MCF 10A (cell line): Measurements from ENCODE around the gene PIK3C2G. TPM values are rescaled to one million over a fixed set of nuclear protein-coding genes. Genes with fewer than 3 reads are reported as not detected.

Experiments used
- BruUV-seq: library from RNA; stranded (reverse); fragments of 400-500 nt; replicated peaks from 2 replicates; lab custom pipeline; 2021; lab: Mats Ljungman, UMichigan
- CTCF ChIA-PET: fragments of 300-600 bp; sonication (Branson Sonifier 250); formaldehyde crosslinking; extraction: SDS; loops from one replicate; lab custom pipeline; 2021; ENCODE audit warnings: antibody characterized with exemption, inconsistent platforms; lab: Yijun Ruan, JAX
- POLR2A ChIA-PET: fragments of 300-600, 350-650 bp; sonication (Branson Sonifier 250); formaldehyde crosslinking; extraction: SDS; loops from one replicate; lab custom pipeline; 2020; ENCODE audit warnings: antibody characterized with exemption, inconsistent platforms; lab: Yijun Ruan, JAX
- DNase-seq: peaks from one replicate; pipeline ENCODE4 v3.0.0-alpha.2; 2018; ENCODE audit not compliant: unreplicated experiment
- H3K27ac Mint-ChIP-seq: one replicate; pipeline ENCODE4 v1.8.0; 2022; ENCODE audit warnings: mild to moderate bottlenecking, low read depth, mixed read lengths; ENCODE audit not compliant: unreplicated experiment
- H3K27me3 Mint-ChIP-seq: one replicate; pipeline ENCODE4 v1.8.0; 2022; ENCODE audit warnings: mixed read lengths; ENCODE audit not compliant: insufficient read depth, unreplicated experiment
- H3K36me3 Mint-ChIP-seq: one replicate; pipeline ENCODE4 v1.8.0; 2022; ENCODE audit warnings: mild to moderate bottlenecking, moderate library complexity, mixed read lengths; ENCODE audit not compliant: insufficient read depth, unreplicated experiment
- H3K4me1 Mint-ChIP-seq: one replicate; pipeline ENCODE4 v1.8.0; 2022; ENCODE audit warnings: mixed read lengths; ENCODE audit not compliant: insufficient read depth, unreplicated experiment
- H3K4me3 Mint-ChIP-seq: one replicate; pipeline ENCODE4 v1.8.0; 2022; ENCODE audit warnings: mild to moderate bottlenecking, moderate library complexity, mixed read lengths; ENCODE audit not compliant: unreplicated experiment
- H3K9me3 Mint-ChIP-seq: one replicate; pipeline ENCODE4 v1.8.0; 2022; ENCODE audit warnings: mixed read lengths; ENCODE audit not compliant: unreplicated experiment
- intact Hi-C: fragments of 100-400 bp; cut with micrococcal nuclease; formaldehyde crosslinking; loops from 2 replicates; pipeline ENCODE4 v1.14.1; 2022
- total RNA-seq: library from RNA; stranded (reverse); gene quantifications from 2 replicates; pipeline ENCODE4 v1.2.3, GENCODE V29; 2022
- TF ChIP-seq, protein P1 (sequence below): fragments of 200-600 bp; IDR thresholded peaks from one replicate; pipeline ENCODE4 v1.8.0; 2022; ENCODE audit warnings: antibody characterized with exemption, mild to moderate bottlenecking; ENCODE audit not compliant: unreplicated experiment

PIK3C2G gene
- total RNA-seq, 1 experiment from 2014 or later, result 10.6 TPM

DNA sequence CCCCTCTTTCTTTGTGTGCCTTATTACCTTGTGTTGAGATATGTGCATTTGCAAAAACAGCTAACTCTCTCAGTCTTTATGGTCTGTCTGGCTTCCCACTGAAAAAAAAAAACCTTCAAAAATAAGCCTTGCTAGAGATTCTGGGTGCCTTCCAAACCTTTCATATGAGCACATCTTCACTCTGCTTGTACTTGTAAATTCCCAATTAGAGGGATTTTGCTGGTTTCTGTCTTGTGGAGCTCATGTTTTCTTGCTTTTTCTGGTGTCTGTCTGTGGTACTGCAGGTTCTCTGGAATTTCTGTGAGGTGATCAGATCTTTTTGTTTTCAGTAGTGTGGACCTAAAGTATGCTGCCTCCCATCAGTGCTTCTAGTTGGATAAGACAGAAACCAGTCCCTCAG, 100.1 kb downstream of the PIK3C2G start:
- TF ChIP-seq, protein P1, sequence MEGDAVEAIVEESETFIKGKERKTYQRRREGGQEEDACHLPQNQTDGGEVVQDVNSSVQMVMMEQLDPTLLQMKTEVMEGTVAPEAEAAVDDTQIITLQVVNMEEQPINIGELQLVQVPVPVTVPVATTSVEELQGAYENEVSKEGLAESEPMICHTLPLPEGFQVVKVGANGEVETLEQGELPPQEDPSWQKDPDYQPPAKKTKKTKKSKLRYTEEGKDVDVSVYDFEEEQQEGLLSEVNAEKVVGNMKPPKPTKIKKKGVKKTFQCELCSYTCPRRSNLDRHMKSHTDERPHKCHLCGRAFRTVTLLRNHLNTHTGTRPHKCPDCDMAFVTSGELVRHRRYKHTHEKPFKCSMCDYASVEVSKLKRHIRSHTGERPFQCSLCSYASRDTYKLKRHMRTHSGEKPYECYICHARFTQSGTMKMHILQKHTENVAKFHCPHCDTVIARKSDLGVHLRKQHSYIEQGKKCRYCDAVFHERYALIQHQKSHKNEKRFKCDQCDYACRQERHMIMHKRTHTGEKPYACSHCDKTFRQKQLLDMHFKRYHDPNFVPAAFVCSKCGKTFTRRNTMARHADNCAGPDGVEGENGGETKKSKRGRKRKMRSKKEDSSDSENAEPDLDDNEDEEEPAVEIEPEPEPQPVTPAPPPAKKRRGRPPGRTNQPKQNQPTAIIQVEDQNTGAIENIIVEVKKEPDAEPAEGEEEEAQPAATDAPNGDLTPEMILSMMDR, result no peak
- Mint-ChIP-seq H3K27ac (no peak overlapping the region), H3K9me3 (peaks cover 14% of the 10 kb centered on the region), H3K4me1 (no peaks in the 10 kb centered on the region), H3K4me3 (no peak overlapping the region), H3K27me3 (no peaks in the 10 kb centered on the region), H3K36me3 (peaks cover 15% of the 10 kb centered on the region)
- no peak for DNase-seq
- intact Hi-C loops, result no loop called here
- POLR2A ChIA-PET, result no interaction called here
- CTCF ChIA-PET, result interaction anchor here (0.6 kb wide), 2 partner anchors 44 to 632 kb away, joined by 3 read pairs; no protein-coding TSS in a partner anchor
- no TSS peak for BruUV-seq

DNA sequence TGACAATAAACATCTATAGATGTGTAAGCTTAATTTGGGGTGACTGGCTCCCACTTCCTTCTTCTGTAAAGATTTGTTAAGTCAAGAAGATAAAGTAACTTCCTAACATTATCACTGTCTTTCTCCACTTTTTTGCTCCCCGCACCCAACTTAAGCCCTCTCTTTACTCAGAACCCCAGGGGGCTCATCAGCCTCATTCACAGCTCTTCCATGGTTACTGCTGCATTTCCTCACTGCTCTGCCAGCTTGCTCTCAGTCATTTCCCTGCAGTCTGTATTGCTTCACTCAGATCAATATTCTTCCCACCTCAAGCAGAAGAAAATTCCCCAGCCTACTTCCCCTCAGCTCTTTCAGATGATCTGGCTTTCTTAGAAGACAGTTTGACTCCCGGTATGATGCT, 102.0 kb downstream of the PIK3C2G start:
- Mint-ChIP-seq H3K4me3 (no peak overlapping the region), H3K9me3 (peaks cover 14% of the 10 kb centered on the region), H3K36me3 (peaks cover 15% of the 10 kb centered on the region), H3K27me3 (no peaks in the 10 kb centered on the region), H3K27ac (no peak overlapping the region), H3K4me1 (no peaks in the 10 kb centered on the region)
- no peak for DNase-seq
- POLR2A ChIA-PET, result no interaction called here
- intact Hi-C loops, result no loop called here
- TF ChIP-seq, protein P1, result no peak
- no TSS peak for BruUV-seq
- CTCF ChIA-PET, result no interaction called here

DNA sequence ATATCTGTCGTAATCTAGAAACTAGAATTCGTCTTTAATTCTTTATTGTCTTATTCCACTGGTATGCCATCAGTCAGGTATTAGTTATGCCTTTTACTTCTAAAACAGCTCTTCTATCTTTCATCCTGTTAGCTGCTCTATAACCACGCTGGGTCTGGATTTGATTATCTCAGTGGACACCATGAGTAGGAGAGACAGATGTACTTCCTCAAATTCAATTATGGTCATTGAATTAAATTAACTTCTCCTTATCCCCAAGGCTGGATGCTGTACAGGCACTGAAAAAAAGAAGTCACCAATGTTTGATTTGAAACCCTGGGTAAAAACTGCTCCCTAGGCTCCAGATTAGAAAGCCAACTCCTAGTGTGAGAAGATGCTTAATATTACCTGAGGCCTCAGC, 107.3 kb downstream of the PIK3C2G start:
- intact Hi-C loops, result no loop called here
- Mint-ChIP-seq H3K4me1 (no peaks in the 10 kb centered on the region), H3K9me3 (peaks cover 13% of the 10 kb centered on the region), H3K36me3 (peaks cover 14% of the 10 kb centered on the region), H3K27me3 (no peaks in the 10 kb centered on the region), H3K27ac (no peak overlapping the region), H3K4me3 (no peak overlapping the region)
- POLR2A ChIA-PET, result no interaction called here
- DNase-seq, result no peak
- BruUV-seq, result no TSS peak
- TF ChIP-seq, protein P1, result no peak
- CTCF ChIA-PET, result no interaction called here

DNA sequence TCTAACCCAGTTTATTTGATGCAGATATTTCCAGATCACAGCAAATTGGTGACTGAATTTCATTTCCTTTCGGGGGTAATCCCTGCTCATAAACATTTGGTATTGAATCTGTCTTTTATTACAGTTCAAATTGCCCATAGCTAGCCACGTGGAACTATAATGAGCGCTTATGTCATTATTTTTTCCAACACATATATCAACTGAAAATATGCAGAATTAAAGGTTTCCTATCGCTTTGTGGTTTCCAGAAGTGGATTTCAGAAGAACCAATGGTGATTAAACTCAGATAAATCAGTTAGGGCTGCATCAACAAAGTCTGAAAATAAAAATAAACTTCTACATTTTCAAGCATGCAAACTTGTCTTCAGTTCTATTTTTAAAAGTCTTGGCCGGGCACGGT, 111.9 kb downstream of the PIK3C2G start:
- DNase-seq, result no peak
- no peak overlapping the region for H3K4me3 Mint-ChIP-seq
- no peaks in the 10 kb centered on the region for H3K4me1 Mint-ChIP-seq
- CTCF ChIA-PET, result interaction anchor here (0.6 kb wide), 1 partner anchor 33 kb away, joined by 5 read pairs; no protein-coding TSS in a partner anchor
- POLR2A ChIA-PET, result no interaction called here
- BruUV-seq, result no TSS peak
- H3K27me3 Mint-ChIP-seq, result no peaks in the 10 kb centered on the region
- intact Hi-C loops, result no loop called here
- no peak overlapping the region for H3K27ac Mint-ChIP-seq
- TF ChIP-seq, protein P1, result no peak
- H3K9me3 Mint-ChIP-seq, result peaks cover 14% of the 10 kb centered on the region
- peaks cover 18% of the 10 kb centered on the region for H3K36me3 Mint-ChIP-seq
